H9 (cell line): Measurements from ENCODE around the gene FNIP2. TPM values are rescaled to one million over a fixed set of nuclear protein-coding genes. Genes with fewer than 3 reads are reported as not detected.

Experiments used
- DNase-seq: peaks from one replicate; pipeline ENCODE4 v3.0.0-alpha.2; 2017
- H2AFZ ChIP-seq: one replicate; pipeline ENCODE4 v1.6.1; 2013; ENCODE audit warnings: mild to moderate bottlenecking, low read length, control low read depth, moderate library complexity
- H2AK5ac ChIP-seq: 2 replicates; pipeline ENCODE4 v1.6.1; 2013; ENCODE audit warnings: low read length, control low read depth, mixed read lengths; ENCODE audit not compliant: insufficient read length
- H2BK120ac ChIP-seq: one replicate; pipeline ENCODE4 v1.6.1; 2013; ENCODE audit warnings: low read depth, mild to moderate bottlenecking, low read length, control low read depth, inconsistent platforms; ENCODE audit not compliant: poor library complexity, severe bottlenecking
- H2BK12ac ChIP-seq: 2 replicates; pipeline ENCODE4 v1.6.1; 2013; ENCODE audit warnings: low read length, control low read depth, mixed read lengths, low read depth; ENCODE audit not compliant: insufficient read length
- H2BK15ac ChIP-seq: 2 replicates; pipeline ENCODE4 v1.6.1; 2013; ENCODE audit warnings: low read depth, low read length, control low read depth
- H2BK20ac ChIP-seq: one replicate; pipeline ENCODE4 v1.6.1; 2013; ENCODE audit warnings: low read depth, mild to moderate bottlenecking, low read length, control low read depth, inconsistent platforms; ENCODE audit not compliant: poor library complexity, severe bottlenecking
- H2BK5ac ChIP-seq: 2 replicates; pipeline ENCODE4 v1.6.1; 2013; ENCODE audit warnings: low read length, control low read depth, mixed read lengths; ENCODE audit not compliant: insufficient read length
- H3K14ac ChIP-seq: 2 replicates; pipeline ENCODE4 v1.6.1; 2013; ENCODE audit warnings: low read length, control low read depth; ENCODE audit not compliant: insufficient read depth
- H3K18ac ChIP-seq: 2 replicates; pipeline ENCODE4 v1.6.1; 2013; ENCODE audit warnings: low read depth, mild to moderate bottlenecking, mixed read lengths, low read length, control low read depth; ENCODE audit not compliant: insufficient read length
- H3K23ac ChIP-seq: 2 replicates; pipeline ENCODE4 v1.6.1; 2013; ENCODE audit warnings: low read length, control low read depth, mixed read lengths, low read depth; ENCODE audit not compliant: insufficient read length
- H3K23me2 ChIP-seq: 2 replicates; pipeline ENCODE4 v1.6.1; 2013; ENCODE audit warnings: low read depth, mild to moderate bottlenecking, mixed read lengths, low read length, control low read depth; ENCODE audit not compliant: insufficient read length, poor library complexity, severe bottlenecking
- H3K27ac ChIP-seq: 2 replicates; pipeline ENCODE4 v1.5.1; 2013; ENCODE audit warnings: low read length, control low read depth, mixed read lengths, low read depth; ENCODE audit not compliant: insufficient read length
- H3K27me3 ChIP-seq: 2 replicates; pipeline ENCODE4 v1.6.1; 2013; ENCODE audit warnings: low read length, control low read depth, inconsistent platforms; ENCODE audit not compliant: insufficient read depth
- H3K4ac ChIP-seq: 2 replicates; pipeline ENCODE4 v1.6.1; 2013; ENCODE audit warnings: low read depth, mild to moderate bottlenecking, control low read depth, inconsistent platforms, low read length, moderate library complexity
- H3K4me1 ChIP-seq: 2 replicates; pipeline ENCODE4 v1.6.1; 2013; ENCODE audit warnings: low read length, control low read depth, inconsistent platforms; ENCODE audit not compliant: insufficient read depth
- H3K4me2 ChIP-seq: 2 replicates; pipeline ENCODE4 v1.6.1; 2013; ENCODE audit warnings: low read length, control low read depth, mixed read lengths; ENCODE audit not compliant: insufficient read length, insufficient read depth
- H3K56ac ChIP-seq: 2 replicates; pipeline ENCODE4 v1.6.1; 2013; ENCODE audit warnings: low read depth, mild to moderate bottlenecking, mixed read lengths, low read length, control low read depth; ENCODE audit not compliant: insufficient read length
- H3K79me1 ChIP-seq: 2 replicates; pipeline ENCODE4 v1.6.1; 2013; ENCODE audit warnings: low read depth, mild to moderate bottlenecking, moderate library complexity, low read length, control low read depth, inconsistent platforms; ENCODE audit not compliant: insufficient read depth, poor library complexity, severe bottlenecking
- H3K79me2 ChIP-seq: 2 replicates; pipeline ENCODE4 v1.6.1; 2013; ENCODE audit warnings: low read length, control low read depth, inconsistent platforms; ENCODE audit not compliant: insufficient read depth
- H3K9ac ChIP-seq: 2 replicates; pipeline ENCODE4 v1.6.1; 2013; ENCODE audit warnings: low read length, control low read depth, mixed read lengths; ENCODE audit not compliant: insufficient read length; ENCODE audit errors: extremely low read depth
- H3K9me3 ChIP-seq: one replicate; pipeline ENCODE4 v1.6.1; 2013; ENCODE audit warnings: low read depth, low read length, inconsistent platforms; ENCODE audit not compliant: control insufficient read depth
- H3T11ph ChIP-seq: one replicate; pipeline ENCODE4 v1.6.1; 2013; ENCODE audit warnings: mild to moderate bottlenecking, low read length, control low read depth, inconsistent platforms
- H4K20me1 ChIP-seq: one replicate; pipeline ENCODE4 v1.6.1; 2013; ENCODE audit not compliant: control insufficient read depth, insufficient read length, insufficient read depth
- H4K5ac ChIP-seq: 2 replicates; pipeline ENCODE4 v1.6.1; 2013; ENCODE audit warnings: low read depth, mild to moderate bottlenecking, mixed read lengths, low read length, control low read depth; ENCODE audit not compliant: insufficient read length
- H4K8ac ChIP-seq: replicated peaks from 2 replicates; pipeline ENCODE4 v1.6.1; 2013; ENCODE audit warnings: low read length, control low read depth, mixed read lengths, low read depth; ENCODE audit not compliant: insufficient read length
- H4K91ac ChIP-seq: 2 replicates; pipeline ENCODE4 v1.6.1; 2013; ENCODE audit warnings: low read depth, mild to moderate bottlenecking, moderate library complexity, mixed read lengths, low read length, control low read depth; ENCODE audit not compliant: insufficient read length
- H3K27ac Mint-ChIP-seq, 3 experiments: 2 replicates in 2 of 3; 3 replicates in 1 of 3; pipeline ENCODE4 v1.8.0; 2020 to 2021; ENCODE audit warnings: mixed read lengths in 3 of 3, mild to moderate bottlenecking in 1 of 3, moderate library complexity in 1 of 3
- H3K27me3 Mint-ChIP-seq: 2 replicates; pipeline ENCODE4 v1.8.0; 2021; ENCODE audit warnings: low read depth, mild to moderate bottlenecking, moderate library complexity, mixed read lengths
- H3K36me3 Mint-ChIP-seq, 3 experiments: 2 replicates in 2 of 3; 3 replicates in 1 of 3; pipeline ENCODE4 v1.8.0; 2020 to 2021; ENCODE audit warnings: low read depth in 3 of 3, mixed read lengths in 3 of 3; ENCODE audit not compliant: insufficient read depth in 1 of 3
- H3K4me1 Mint-ChIP-seq, 2 experiments: 2 replicates each; pipeline ENCODE4 v1.8.0; 2020; ENCODE audit warnings: mixed read lengths in 2 of 2
- H3K4me3 Mint-ChIP-seq, 2 experiments: 2 replicates in 1 of 2; 3 replicates in 1 of 2; pipeline ENCODE4 v1.8.0; 2020 to 2021; ENCODE audit warnings: mild to moderate bottlenecking in 2 of 2, mixed read lengths in 2 of 2, moderate library complexity in 1 of 2
- H3K9me3 Mint-ChIP-seq, 2 experiments: 2 replicates in 1 of 2; 3 replicates in 1 of 2; pipeline ENCODE4 v1.8.0; 2020; ENCODE audit warnings: mild to moderate bottlenecking in 2 of 2, mixed read lengths in 2 of 2, moderate library complexity in 1 of 2
- CTCF ChIP-seq: fragments of 200-600 bp; sonication (generic); conservative IDR thresholded peaks from 3 replicates; pipeline ENCODE4 v1.8.0; 2021; ENCODE audit warnings: antibody characterized with exemption, mild to moderate bottlenecking
- WGBS: extraction: QIAGEN DNeasy Blood & Tissue Kit; methylation state at CpG from one replicate; pipeline ENCODE4 v1.1.7; 2013; ENCODE audit warnings: missing lambda C conversion rate, low lambda C conversion rate, mixed read lengths; ENCODE audit not compliant: insufficient read length; ENCODE audit errors: extremely low coverage; 5-methylcytosine and 5-hydroxymethylcytosine counted together
- total RNA-seq: library from RNA; stranded (reverse); gene quantifications from 2 replicates; pipeline ENCODE4 v1.2.1, GENCODE V29; 2021

Gene FNIP2
- total RNA-seq, 1 experiment from 2014 or later, result 9.6 TPM

DNA sequence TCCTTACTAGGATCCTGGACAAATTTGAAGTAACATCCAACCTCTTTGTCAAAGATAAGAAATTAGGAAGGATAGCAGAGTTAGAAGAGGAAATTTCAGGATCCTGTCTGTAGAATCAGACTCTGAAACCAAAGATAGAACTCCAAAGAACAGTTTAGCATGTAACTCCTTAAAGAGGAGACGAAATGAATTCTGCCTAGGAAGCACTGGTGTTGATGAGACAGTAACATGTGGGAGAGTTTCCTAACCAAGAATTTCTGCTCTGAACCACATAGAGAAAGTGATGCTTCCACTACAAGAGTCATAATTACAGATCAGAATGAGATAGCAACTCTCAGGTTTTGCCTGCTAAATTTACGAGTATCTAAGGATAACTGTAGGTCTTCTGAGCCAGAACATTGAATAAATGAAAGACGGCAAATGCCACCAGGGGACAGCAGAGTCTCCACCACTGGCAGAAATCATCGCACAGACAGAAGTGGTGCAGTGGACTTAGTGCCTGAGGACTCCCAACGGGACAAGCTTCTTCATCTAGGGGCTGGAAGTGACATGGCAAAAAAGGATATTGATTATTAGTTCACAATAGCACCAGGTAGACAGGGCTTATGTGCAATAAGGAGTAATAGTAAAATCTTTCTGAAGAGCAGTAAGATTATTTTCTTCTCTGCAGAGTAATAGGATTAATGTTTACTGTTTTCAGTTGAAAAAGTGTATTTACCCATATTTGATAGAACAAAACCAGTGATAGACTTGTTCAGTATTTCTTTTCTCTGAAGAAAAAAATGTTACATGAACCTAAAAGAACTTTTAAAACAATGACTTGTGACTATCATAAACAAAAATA, 38.9 kb upstream of the FNIP2 start:
- no CpG with 5 or more reads among the region's 5 CpGs for WGBS

More for the DNA sequence above, 38.9 kb upstream of the FNIP2 start:
- H2AK5ac ChIP-seq, result no peak overlapping the region
- no peaks in the 10 kb centered on the region for H3K79me1 ChIP-seq
- no peak overlapping the region for H2BK12ac ChIP-seq
- no peak overlapping the region for H3K56ac ChIP-seq
- H3K18ac ChIP-seq, result no peak overlapping the region
- Mint-ChIP-seq H3K36me3 (no peaks in the 10 kb centered on the region), H3K27me3 (peaks cover 3% of the 10 kb centered on the region), H3K4me1 (peaks cover 0 to 15% of the 10 kb centered on the region in 2 experiments; a peak in 2 of 4 replicates), H3K27ac (no peak overlapping the region), H3K4me3 (no peak overlapping the region), H3K9me3 (no peaks in the 10 kb centered on the region)
- H3K4ac ChIP-seq, result no peak overlapping the region
- H3K27me3 ChIP-seq, result no peaks in the 10 kb centered on the region
- H4K5ac ChIP-seq, result no peak overlapping the region
- H2AFZ ChIP-seq, result no peak overlapping the region
- no peak overlapping the region for H3K4me2 ChIP-seq
- no peak overlapping the region for H2BK120ac ChIP-seq
- H3K79me2 ChIP-seq, result no peaks in the 10 kb centered on the region
- no peaks in the 10 kb centered on the region for H3K23me2 ChIP-seq
- no peaks in the 10 kb centered on the region for H3K9me3 ChIP-seq
- H2BK20ac ChIP-seq, result no peak overlapping the region
- H4K20me1 ChIP-seq, result no peaks in the 10 kb centered on the region
- no peak overlapping the region for H2BK5ac ChIP-seq
- no peak overlapping the region for H3K14ac ChIP-seq
- no peak overlapping the region for H3K9ac ChIP-seq
- no peak overlapping the region for H2BK15ac ChIP-seq
- H3K23ac ChIP-seq, result no peak overlapping the region
- H3K4me1 ChIP-seq, result no peaks in the 10 kb centered on the region
- no peak overlapping the region for H4K8ac ChIP-seq
- DNase-seq, result peak; percentile 49
- peak; percentile 77 for TF ChIP-seq CTCF
- H3K27ac ChIP-seq, result no peak overlapping the region
- H3T11ph ChIP-seq, result no peak overlapping the region
- H4K91ac ChIP-seq, result no peak overlapping the region
